ENCODE data around the gene DNAH17. TPM values are rescaled to one million over a fixed set of nuclear protein-coding genes. Genes with fewer than 3 reads are reported as not detected.

DNAH17 gene
- total and polyA plus RNA-seq, 4 donors = 0.61 to 4.8 (median 2.7) TPM

- Histone ChIP-seq H3K27ac (ENCODE audit: low read depth, low read length) (no peak overlapping the region), H3K9me3 (ENCODE audit: control insufficient read depth, insufficient read depth, low read length) (no peaks in the 10 kb centered on the region), H3K4me3 (ENCODE audit: low read depth, low read length) (no peak overlapping the region), H3K27me3 (ENCODE audit: control insufficient read depth, insufficient read depth, low read length) (no peaks in the 10 kb centered on the region), H3K36me3 (ENCODE audit: control insufficient read depth, insufficient read depth, low read length) (no peaks in the 10 kb centered on the region), H3K4me1 (ENCODE audit: control insufficient read depth, insufficient read depth, low read length) (peaks cover 5% of the 10 kb centered on the region)
- DNase-seq (ENCODE audit: low read depth in 4 of 6, low spot score in 6 of 6) = no peak
- 93% methylated on average over 11 of the region's 11 CpGs for WGBS (ENCODE audit: insufficient coverage)
Measured at GRCh38 chr17:78539781-78540180, 37.4 kb downstream of the DNAH17 start.

- H3K4me1 ChIP-seq (ENCODE audit: control insufficient read depth, insufficient read depth, low read length) = peaks cover 8% of the 10 kb centered on the region
- H3K36me3 ChIP-seq (ENCODE audit: control insufficient read depth, insufficient read depth, low read length) = no peaks in the 10 kb centered on the region
- no peak overlapping the region for H3K27ac ChIP-seq (ENCODE audit: low read depth, low read length)
- H3K27me3 ChIP-seq (ENCODE audit: control insufficient read depth, insufficient read depth, low read length) = no peaks in the 10 kb centered on the region
- DNase-seq (ENCODE audit: low read depth in 4 of 6, low spot score in 6 of 6) = no peak
- no peaks in the 10 kb centered on the region for H3K9me3 ChIP-seq (ENCODE audit: control insufficient read depth, insufficient read depth, low read length)
- WGBS (ENCODE audit: insufficient coverage) = 62% methylated on average over 9 of the region's 10 CpGs
- H3K4me3 ChIP-seq (ENCODE audit: low read depth, low read length) = no peak overlapping the region
Measured at GRCh38 chr17:78538033-78538776, 39.0 kb downstream of the DNAH17 start.

GRCh38 chr17:78537217-78537860, 39.9 kb downstream of the DNAH17 start:
- Histone ChIP-seq H3K36me3 (ENCODE audit: control insufficient read depth, insufficient read depth, low read length) (no peaks in the 10 kb centered on the region), H3K9me3 (ENCODE audit: control insufficient read depth, insufficient read depth, low read length) (no peaks in the 10 kb centered on the region), H3K4me1 (ENCODE audit: control insufficient read depth, insufficient read depth, low read length) (peaks cover 8% of the 10 kb centered on the region), H3K27me3 (ENCODE audit: control insufficient read depth, insufficient read depth, low read length) (no peaks in the 10 kb centered on the region), H3K27ac (ENCODE audit: low read depth, low read length) (no peak overlapping the region), H3K4me3 (ENCODE audit: low read depth, low read length) (no peak overlapping the region)
- 97% methylated on average over 18 of the region's 20 CpGs for WGBS (ENCODE audit: insufficient coverage)
- no peak for DNase-seq (ENCODE audit: low read depth in 4 of 6, low spot score in 6 of 6)

- no peak for DNase-seq (ENCODE audit: low read depth in 4 of 6, low spot score in 6 of 6)
- Histone ChIP-seq H3K27me3 (ENCODE audit: control insufficient read depth, insufficient read depth, low read length) (no peaks in the 10 kb centered on the region), H3K36me3 (ENCODE audit: control insufficient read depth, insufficient read depth, low read length) (no peaks in the 10 kb centered on the region), H3K9me3 (ENCODE audit: control insufficient read depth, insufficient read depth, low read length) (no peaks in the 10 kb centered on the region), H3K4me1 (ENCODE audit: control insufficient read depth, insufficient read depth, low read length) (peaks cover 8% of the 10 kb centered on the region), H3K4me3 (ENCODE audit: low read depth, low read length) (no peak overlapping the region), H3K27ac (ENCODE audit: low read depth, low read length) (no peak overlapping the region)
- WGBS (ENCODE audit: insufficient coverage) = 80% methylated on average over 14 of the region's 19 CpGs
Measured at GRCh38 chr17:78535273-78536197, 41.7 kb downstream of the DNAH17 start.

- peak in 1 of 6 donors; percentile 6 for DNase-seq (ENCODE audit: low read depth in 4 of 6, low spot score in 6 of 6)
- Histone ChIP-seq H3K27me3 (ENCODE audit: control insufficient read depth, insufficient read depth, low read length) (no peaks in the 10 kb centered on the region), H3K4me1 (ENCODE audit: control insufficient read depth, insufficient read depth, low read length) (peaks cover 14% of the 10 kb centered on the region), H3K4me3 (ENCODE audit: low read depth, low read length) (no peak overlapping the region), H3K36me3 (ENCODE audit: control insufficient read depth, insufficient read depth, low read length) (no peaks in the 10 kb centered on the region), H3K9me3 (ENCODE audit: control insufficient read depth, insufficient read depth, low read length) (no peaks in the 10 kb centered on the region), H3K27ac (ENCODE audit: low read depth, low read length) (no peak overlapping the region)
- WGBS (ENCODE audit: insufficient coverage) = 28% methylated on average over 6 of the region's 6 CpGs
Measured at GRCh38 chr17:78534492-78535272, 42.5 kb downstream of the DNAH17 start.

GRCh38 chr17:78532922-78533640, 44.1 kb downstream of the DNAH17 start:
- no peak overlapping the region for H3K4me3 ChIP-seq (ENCODE audit: low read depth, low read length)
- peaks cover 17% of the 10 kb centered on the region for H3K4me1 ChIP-seq (ENCODE audit: control insufficient read depth, insufficient read depth, low read length)
- H3K27me3 ChIP-seq (ENCODE audit: control insufficient read depth, insufficient read depth, low read length) = no peaks in the 10 kb centered on the region
- 94% methylated on average over 13 of the region's 19 CpGs for WGBS (ENCODE audit: insufficient coverage)
- H3K36me3 ChIP-seq (ENCODE audit: control insufficient read depth, insufficient read depth, low read length) = no peaks in the 10 kb centered on the region
- DNase-seq (ENCODE audit: low read depth in 4 of 6, low spot score in 6 of 6) = no peak
- no peak overlapping the region for H3K27ac ChIP-seq (ENCODE audit: low read depth, low read length)
- H3K9me3 ChIP-seq (ENCODE audit: control insufficient read depth, insufficient read depth, low read length) = no peaks in the 10 kb centered on the region

GRCh38 chr17:78532311-78532710, 44.9 kb downstream of the DNAH17 start:
- H3K9me3 ChIP-seq (ENCODE audit: control insufficient read depth, insufficient read depth, low read length) = no peaks in the 10 kb centered on the region
- H3K27me3 ChIP-seq (ENCODE audit: control insufficient read depth, insufficient read depth, low read length) = no peaks in the 10 kb centered on the region
- no peak overlapping the region for H3K4me3 ChIP-seq (ENCODE audit: low read depth, low read length)
- H3K36me3 ChIP-seq (ENCODE audit: control insufficient read depth, insufficient read depth, low read length) = no peaks in the 10 kb centered on the region
- peaks cover 17% of the 10 kb centered on the region for H3K4me1 ChIP-seq (ENCODE audit: control insufficient read depth, insufficient read depth, low read length)
- WGBS (ENCODE audit: insufficient coverage) = no CpG with 5 or more reads among the region's 5 CpGs
- no peak overlapping the region for H3K27ac ChIP-seq (ENCODE audit: low read depth, low read length)
- no peak for DNase-seq (ENCODE audit: low read depth in 4 of 6, low spot score in 6 of 6)

GRCh38 chr17:78530675-78531074, 46.5 kb downstream of the DNAH17 start:
- Histone ChIP-seq H3K4me3 (ENCODE audit: low read depth, low read length) (no peak overlapping the region), H3K36me3 (ENCODE audit: control insufficient read depth, insufficient read depth, low read length) (no peaks in the 10 kb centered on the region)
- WGBS (ENCODE audit: insufficient coverage) = no CpG with 5 or more reads among the region's 2 CpGs

More at GRCh38 chr17:78530675-78531074, 46.5 kb downstream of the DNAH17 start:
- Histone ChIP-seq H3K27me3 (ENCODE audit: control insufficient read depth, insufficient read depth, low read length) (no peaks in the 10 kb centered on the region), H3K4me1 (ENCODE audit: control insufficient read depth, insufficient read depth, low read length) (peaks cover 17% of the 10 kb centered on the region), H3K27ac (ENCODE audit: low read depth, low read length) (no peak overlapping the region), H3K9me3 (ENCODE audit: control insufficient read depth, insufficient read depth, low read length) (no peaks in the 10 kb centered on the region)
- no peak for DNase-seq (ENCODE audit: low read depth in 4 of 6, low spot score in 6 of 6)

Data from spinal cord (tissue), 10 donors.